Glutamatergic neuron (in vitro differentiated cells): Measurements from ENCODE around the gene MED9. TPM values are rescaled to one million over a fixed set of nuclear protein-coding genes. Genes with fewer than 3 reads are reported as not detected.

ENCODE experiments used
- DNase-seq: peaks from one replicate; pipeline ENCODE4 v3.0.0; 2022
- H3K27ac Mint-ChIP-seq: one replicate; pipeline ENCODE4 v1.8.0; 2020; ENCODE audit warnings: mild to moderate bottlenecking, mixed read lengths, inconsistent platforms; ENCODE audit not compliant: unreplicated experiment
- H3K27me3 Mint-ChIP-seq: one replicate; pipeline ENCODE4 v1.8.0; 2020; ENCODE audit warnings: mild to moderate bottlenecking, moderate library complexity, mixed read lengths, inconsistent platforms; ENCODE audit not compliant: unreplicated experiment
- H3K36me3 Mint-ChIP-seq: one replicate; pipeline ENCODE4 v1.8.0; 2020; ENCODE audit warnings: mild to moderate bottlenecking, mixed read lengths, inconsistent platforms; ENCODE audit not compliant: unreplicated experiment
- H3K4me1 Mint-ChIP-seq: one replicate; pipeline ENCODE4 v1.8.0; 2020; ENCODE audit warnings: mild to moderate bottlenecking, low read depth, mixed read lengths, inconsistent platforms; ENCODE audit not compliant: unreplicated experiment
- H3K4me3 Mint-ChIP-seq: one replicate; pipeline ENCODE4 v1.8.0; 2020; ENCODE audit warnings: mild to moderate bottlenecking, mixed read lengths, inconsistent platforms; ENCODE audit not compliant: unreplicated experiment
- H3K9me3 Mint-ChIP-seq: one replicate; pipeline ENCODE4 v1.8.0; 2020; ENCODE audit warnings: mild to moderate bottlenecking, moderate library complexity, mixed read lengths, inconsistent platforms; ENCODE audit not compliant: unreplicated experiment
- CTCF ChIP-seq: fragments of 200-600 bp; sonication (generic); IDR thresholded peaks from one replicate; pipeline ENCODE4 v1.5.0; 2021; ENCODE audit not compliant: partially characterized antibody, unreplicated experiment
- total RNA-seq: library from RNA; stranded (reverse); fragmentation: NEBNext Ultra II Directional; extraction: Animal tissue kit (Norgen Biotek cat#: 25700); gene quantifications from one replicate; pipeline ENCODE4 v1.2.1, GENCODE V29; 2021; ENCODE audit not compliant: unreplicated experiment

MED9 gene
- total RNA-seq, 1 donor from 2014 or later: 23.2 TPM

GRCh38 chr17:17514993-17515933 is 38.5 kb downstream of the MED9 start:
- H3K36me3 Mint-ChIP-seq: no peaks in the 10 kb centered on the region
- H3K4me3 Mint-ChIP-seq: peak overlapping the region; percentile 68
- DNase-seq: peak; percentile 33
- peaks cover 7% of the 10 kb centered on the region for H3K9me3 Mint-ChIP-seq
- peak overlapping the region; percentile 84 for H3K27ac Mint-ChIP-seq
- peaks cover 4% of the 10 kb centered on the region for H3K27me3 Mint-ChIP-seq
- TF ChIP-seq CTCF: no peak
- H3K4me1 Mint-ChIP-seq: peaks cover 20% of the 10 kb centered on the region

- Mint-ChIP-seq H3K4me1 (peaks cover 20% of the 10 kb centered on the region), H3K27me3 (peaks cover 3% of the 10 kb centered on the region), H3K4me3 (peak overlapping the region; percentile 68), H3K9me3 (peaks cover 7% of the 10 kb centered on the region), H3K27ac (peak overlapping the region; percentile 84), H3K36me3 (no peaks in the 10 kb centered on the region)
- no peak for TF ChIP-seq CTCF
- peak; percentile 39 for DNase-seq
Observed at GRCh38 chr17:17515934-17516930, 39.4 kb downstream of the MED9 start.

- Mint-ChIP-seq H3K9me3 (peaks cover 7% of the 10 kb centered on the region), H3K27ac (peak overlapping the region; percentile 84), H3K36me3 (no peaks in the 10 kb centered on the region), H3K4me3 (no peak overlapping the region), H3K27me3 (peaks cover 3% of the 10 kb centered on the region), H3K4me1 (peaks cover 21% of the 10 kb centered on the region)
- peak; percentile 19 for DNase-seq
- TF ChIP-seq CTCF: no peak
Observed at GRCh38 chr17:17516941-17517720, 40.3 kb downstream of the MED9 start.

GRCh38 chr17:17518014-17518413 is 41.2 kb downstream of the MED9 start:
- H3K27ac Mint-ChIP-seq: no peak overlapping the region
- H3K9me3 Mint-ChIP-seq: peaks cover 7% of the 10 kb centered on the region
- H3K4me3 Mint-ChIP-seq: no peak overlapping the region
- no peaks in the 10 kb centered on the region for H3K36me3 Mint-ChIP-seq
- DNase-seq: peak; percentile 21
- H3K4me1 Mint-ChIP-seq: peaks cover 29% of the 10 kb centered on the region
- TF ChIP-seq CTCF: no peak
- peaks cover 3% of the 10 kb centered on the region for H3K27me3 Mint-ChIP-seq
